Measurements from ENCODE around the gene CD3E. TPM values are rescaled to one million over a fixed set of nuclear protein-coding genes. Genes with fewer than 3 reads are reported as not detected.

The CD3E gene
- total and polyA plus RNA-seq, 9 of the 15 experiments (the other 6 are each of a cell fraction or from before 2014, with no cell fraction given): 0.07 to 0.62 (median 0.19) TPM; not detected in 5

DNA sequence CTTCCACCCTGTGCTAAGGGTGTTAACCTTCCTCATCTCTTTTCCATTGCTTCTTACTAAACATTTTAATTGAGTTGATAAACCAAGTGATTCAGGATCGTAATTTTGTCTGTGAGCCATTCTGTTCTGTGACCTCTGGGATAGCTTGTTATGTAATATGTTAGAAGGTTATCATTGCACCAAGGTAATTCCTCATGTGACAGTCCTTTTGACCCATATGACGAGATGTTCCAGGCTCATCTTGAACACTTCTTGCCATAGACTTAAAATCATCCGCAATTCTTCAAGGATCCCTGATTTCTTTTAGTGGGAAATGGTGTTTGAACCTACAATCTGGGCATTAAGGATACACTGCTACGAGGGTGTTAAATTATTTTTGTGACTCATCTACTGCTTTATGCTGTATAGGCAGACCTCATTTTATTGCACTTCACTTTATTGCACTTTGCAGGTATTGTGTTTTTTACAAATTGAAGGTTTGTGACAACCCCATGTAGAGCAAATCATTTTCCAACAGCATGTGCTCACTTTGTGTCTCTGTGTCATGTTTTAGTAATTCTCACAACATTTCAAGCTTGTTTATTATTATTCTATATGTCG is 21.4 kb upstream of the CD3E start (continued):
- TF ChIP-seq, protein P1, sequence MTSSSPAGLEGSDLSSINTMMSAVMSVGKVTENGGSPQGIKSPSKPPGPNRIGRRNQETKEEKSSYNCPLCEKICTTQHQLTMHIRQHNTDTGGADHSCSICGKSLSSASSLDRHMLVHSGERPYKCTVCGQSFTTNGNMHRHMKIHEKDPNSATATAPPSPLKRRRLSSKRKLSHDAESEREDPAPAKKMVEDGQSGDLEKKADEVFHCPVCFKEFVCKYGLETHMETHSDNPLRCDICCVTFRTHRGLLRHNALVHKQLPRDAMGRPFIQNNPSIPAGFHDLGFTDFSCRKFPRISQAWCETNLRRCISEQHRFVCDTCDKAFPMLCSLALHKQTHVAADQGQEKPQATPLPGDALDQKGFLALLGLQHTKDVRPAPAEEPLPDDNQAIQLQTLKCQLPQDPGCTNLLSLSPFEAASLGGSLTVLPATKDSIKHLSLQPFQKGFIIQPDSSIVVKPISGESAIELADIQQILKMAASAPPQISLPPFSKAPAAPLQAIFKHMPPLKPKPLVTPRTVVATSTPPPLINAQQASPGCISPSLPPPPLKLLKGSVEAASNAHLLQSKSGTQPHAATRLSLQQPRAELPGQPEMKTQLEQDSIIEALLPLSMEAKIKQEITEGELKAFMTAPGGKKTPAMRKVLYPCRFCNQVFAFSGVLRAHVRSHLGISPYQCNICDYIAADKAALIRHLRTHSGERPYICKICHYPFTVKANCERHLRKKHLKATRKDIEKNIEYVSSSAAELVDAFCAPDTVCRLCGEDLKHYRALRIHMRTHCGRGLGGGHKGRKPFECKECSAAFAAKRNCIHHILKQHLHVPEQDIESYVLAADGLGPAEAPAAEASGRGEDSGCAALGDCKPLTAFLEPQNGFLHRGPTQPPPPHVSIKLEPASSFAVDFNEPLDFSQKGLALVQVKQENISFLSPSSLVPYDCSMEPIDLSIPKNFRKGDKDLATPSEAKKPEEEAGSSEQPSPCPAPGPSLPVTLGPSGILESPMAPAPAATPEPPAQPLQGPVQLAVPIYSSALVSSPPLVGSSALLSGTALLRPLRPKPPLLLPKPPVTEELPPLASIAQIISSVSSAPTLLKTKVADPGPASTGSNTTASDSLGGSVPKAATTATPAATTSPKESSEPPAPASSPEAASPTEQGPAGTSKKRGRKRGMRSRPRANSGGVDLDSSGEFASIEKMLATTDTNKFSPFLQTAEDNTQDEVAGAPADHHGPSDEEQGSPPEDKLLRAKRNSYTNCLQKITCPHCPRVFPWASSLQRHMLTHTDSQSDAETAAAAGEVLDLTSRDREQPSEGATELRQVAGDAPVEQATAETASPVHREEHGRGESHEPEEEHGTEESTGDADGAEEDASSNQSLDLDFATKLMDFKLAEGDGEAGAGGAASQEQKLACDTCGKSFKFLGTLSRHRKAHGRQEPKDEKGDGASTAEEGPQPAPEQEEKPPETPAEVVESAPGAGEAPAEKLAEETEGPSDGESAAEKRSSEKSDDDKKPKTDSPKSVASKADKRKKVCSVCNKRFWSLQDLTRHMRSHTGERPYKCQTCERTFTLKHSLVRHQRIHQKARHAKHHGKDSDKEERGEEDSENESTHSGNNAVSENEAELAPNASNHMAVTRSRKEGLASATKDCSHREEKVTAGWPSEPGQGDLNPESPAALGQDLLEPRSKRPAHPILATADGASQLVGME (CRISPR knock-in tag; IDR thresholded peaks at IDR 0.05): no peak
- no peak for TF ChIP-seq MEF2D (tag; conservative IDR thresholded peaks at IDR 0.05; ENCODE audit: low read depth)

GRCh38 chr11:118283756-118284350 is 20.7 kb upstream of the CD3E start:
- Histone ChIP-seq H4K20me1 (replicated peaks; ENCODE audit: control insufficient read depth, insufficient read depth, low read length) (no peaks in the 10 kb centered on the region), H3K4me2 (ENCODE audit: insufficient read depth, low read length) (no peak overlapping the region), H3K27me3 (ENCODE audit: control insufficient read depth in 2 of 2, insufficient read depth in 2 of 2, low read length in 2 of 2) (peaks cover 0 to 3% of the 10 kb centered on the region in 2 experiments; a peak in 4 of 5 replicates), H3K79me2 (ENCODE audit: control insufficient read depth, insufficient read depth, low read length) (no peaks in the 10 kb centered on the region), H3K9me3 (replicated peaks; ENCODE audit: control insufficient read depth, insufficient read depth, low read depth, low read length) (no peaks in the 10 kb centered on the region), H3K27ac (ENCODE audit: extremely low read depth, low read depth, low read length) (no peak overlapping the region), H3K4me3 (no peak overlapping the region), H3K36me3 (ENCODE audit: control insufficient read depth, insufficient read depth, low read length) (no peaks in the 10 kb centered on the region), H2AFZ (ENCODE audit: low read depth, low read length) (no peak overlapping the region), H3K9me1 (ENCODE audit: control insufficient read depth, insufficient read depth, low read length) (no peaks in the 10 kb centered on the region), H3K4me1 (replicated peaks in 1 of 2; ENCODE audit: control insufficient read depth in 2 of 2, insufficient read depth in 2 of 2, low read length in 2 of 2) (peaks cover 0 to 5% of the 10 kb centered on the region in 2 experiments; a peak in 1 of 5 replicates), H3K9ac (ENCODE audit: insufficient read depth in 1 of 2, low read depth in 2 of 2, low read length in 2 of 2) (no peak overlapping the region)
- FAIRE-seq: no peak
- in situ Hi-C loops (cut with MboI) (no loop called here), intact Hi-C loops (cut with micrococcal nuclease) (no loop called here)
- TF ChIP-seq CBFA2T3 (IDR thresholded peaks at IDR 0.05) (peak; percentile 35; the same call in 1 of the 2 replicates), SIN3A (IDR thresholded peaks at IDR 0.05; ENCODE audit: borderline replicate concordance in 2 of 2, control insufficient read depth in 1 of 2, low read depth in 2 of 2, low read length in 2 of 2) (no peak)
- 1% methylated on average over 4 of the region's 4 CpGs for WGBS (ENCODE audit: insufficient coverage, low coverage, missing lambda C conversion rate)
- BruUV-seq (replicated peaks): no TSS peak
- ChIA-PET POLR2A (interaction anchor here (1.2 to 1.3 kb wide), 2 partner anchors 16 to 25 kb away, joined by 3 read pairs; no protein-coding TSS in a partner anchor), CTCF (ENCODE audit: low intra/inter-chr PET ratio) (no interaction called here)
- no peak for ATAC-seq
- no peak for DNase-seq (ENCODE audit: extremely low read depth in 1 of 4, low spot score in 3 of 4)

All from K562 (cell line).